ENCODE data around the gene TMED4. TPM values are rescaled to one million over a fixed set of nuclear protein-coding genes. Genes with fewer than 3 reads are reported as not detected.

The TMED4 gene
- total RNA-seq (2014; rRNA removed), result 241 and 253 TPM in 2 replicates
- polyA plus RNA-seq (2012), result 69.9 TPM

- peak; percentile 99 for DNase-seq (ENCODE audit: low read depth)
Observed at GRCh38 chr7:44581879-44582603, at the start of gene TMED4. TSS of gene TMED4 (minus strand) at chr7:44582231. CDS start at chr7:44582206, 25 bp downstream.

GRCh38 chr7:44631458-44632115 lies 49.6 kb upstream of the TMED4 start:
- DNase-seq (ENCODE audit: low read depth), result peak; percentile 79

- DNase-seq (ENCODE audit: low read depth), result no peak
Observed at GRCh38 chr7:44630792-44631457, 48.9 kb upstream of the TMED4 start.

GRCh38 chr7:44629829-44630522 lies 47.9 kb upstream of the TMED4 start:
- peak; percentile 86 for DNase-seq (ENCODE audit: low read depth)

GRCh38 chr7:44626620-44627019 lies 44.6 kb upstream of the TMED4 start:
- DNase-seq (ENCODE audit: low read depth), result no peak

- no peak for DNase-seq (ENCODE audit: low read depth)
Observed at GRCh38 chr7:44625526-44626471, 43.8 kb upstream of the TMED4 start.

GRCh38 chr7:44624318-44624717 lies 42.3 kb upstream of the TMED4 start:
- no peak for DNase-seq (ENCODE audit: low read depth)

- DNase-seq (ENCODE audit: low read depth), result peak; percentile 57
Observed at GRCh38 chr7:44622342-44623151, 40.5 kb upstream of the TMED4 start.

GRCh38 chr7:44621750-44622103 lies 39.7 kb upstream of the TMED4 start:
- DNase-seq (ENCODE audit: low read depth), result no peak

- peak; percentile 59 for DNase-seq (ENCODE audit: low read depth)
Observed at GRCh38 chr7:44621034-44621749, 39.2 kb upstream of the TMED4 start.

GRCh38 chr7:44618753-44619152 lies 36.7 kb upstream of the TMED4 start:
- no peak for DNase-seq (ENCODE audit: low read depth)

GRCh38 chr7:44618045-44618444 lies 36.0 kb upstream of the TMED4 start:
- DNase-seq (ENCODE audit: low read depth), result no peak

- peak; percentile 70 for DNase-seq (ENCODE audit: low read depth)
Observed at GRCh38 chr7:44617225-44617890, 35.3 kb upstream of the TMED4 start.

GRCh38 chr7:44616545-44616944 lies 34.5 kb upstream of the TMED4 start:
- DNase-seq (ENCODE audit: low read depth), result no peak

- DNase-seq (ENCODE audit: low read depth), result no peak
Observed at GRCh38 chr7:44615793-44616192, 33.8 kb upstream of the TMED4 start.

GRCh38 chr7:44615149-44615611 lies 33.1 kb upstream of the TMED4 start:
- no peak for DNase-seq (ENCODE audit: low read depth)

GRCh38 chr7:44609829-44610228 lies 27.8 kb upstream of the TMED4 start:
- no peak for DNase-seq (ENCODE audit: low read depth)

GRCh38 chr7:44608916-44609648 lies 27.1 kb upstream of the TMED4 start:
- peak; percentile 52 for DNase-seq (ENCODE audit: low read depth)

Data from LHCN-M2 (cell line).